NCI-H1694 (cell line): ENCODE results near the gene ALK.
"Not testable (repeated sequence)": the region's sequence is repeated elsewhere in the genome, so short reads cannot be mapped to it uniquely, and the experiment has no call there.

Experiments
- DNase-seq: peaks from one replicate; lab custom pipeline; 2025; lab: John Stamatoyannopoulos, UW

Gene ALK

DNA sequence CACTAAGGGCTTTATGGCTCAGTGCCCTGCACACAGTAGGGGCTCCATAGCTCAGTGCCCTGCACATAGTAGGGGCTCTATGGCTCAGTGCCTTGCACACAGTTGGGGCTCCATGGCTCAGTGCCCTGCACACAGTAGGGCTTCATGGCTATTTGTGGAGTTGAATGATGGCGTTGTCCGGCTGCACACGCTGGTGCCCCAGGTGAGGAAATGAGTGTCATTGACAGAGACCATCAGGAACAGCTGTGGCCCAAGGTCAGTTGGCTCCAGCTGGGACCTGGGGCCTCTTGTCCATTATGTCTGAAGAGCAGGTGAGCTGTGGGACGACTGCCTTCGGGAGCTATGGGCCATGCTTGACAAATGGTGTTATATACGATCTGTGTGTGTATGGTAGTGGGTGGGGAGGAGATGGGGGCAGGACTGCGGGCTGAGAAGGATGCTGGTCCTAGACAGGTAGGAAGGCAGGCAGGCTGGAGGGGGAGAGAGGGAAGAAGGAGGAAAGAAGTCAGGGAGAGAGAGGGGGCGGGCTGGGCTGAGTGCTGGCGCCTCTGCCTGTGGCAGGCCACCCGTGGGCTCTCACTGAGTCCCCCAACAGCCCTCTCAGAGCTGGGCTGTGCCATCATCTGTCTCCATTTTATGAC is 675.5 kb downstream of the ALK start:
- DNase-seq = no peak

GRCh38 chr2:29245035-29245741 is 676.2 kb downstream of the ALK start:
- DNase-seq = not testable (repeated sequence)

- no peak for DNase-seq
Measured at GRCh38 chr2:29242621-29243375, 678.6 kb downstream of the ALK start.

DNA sequence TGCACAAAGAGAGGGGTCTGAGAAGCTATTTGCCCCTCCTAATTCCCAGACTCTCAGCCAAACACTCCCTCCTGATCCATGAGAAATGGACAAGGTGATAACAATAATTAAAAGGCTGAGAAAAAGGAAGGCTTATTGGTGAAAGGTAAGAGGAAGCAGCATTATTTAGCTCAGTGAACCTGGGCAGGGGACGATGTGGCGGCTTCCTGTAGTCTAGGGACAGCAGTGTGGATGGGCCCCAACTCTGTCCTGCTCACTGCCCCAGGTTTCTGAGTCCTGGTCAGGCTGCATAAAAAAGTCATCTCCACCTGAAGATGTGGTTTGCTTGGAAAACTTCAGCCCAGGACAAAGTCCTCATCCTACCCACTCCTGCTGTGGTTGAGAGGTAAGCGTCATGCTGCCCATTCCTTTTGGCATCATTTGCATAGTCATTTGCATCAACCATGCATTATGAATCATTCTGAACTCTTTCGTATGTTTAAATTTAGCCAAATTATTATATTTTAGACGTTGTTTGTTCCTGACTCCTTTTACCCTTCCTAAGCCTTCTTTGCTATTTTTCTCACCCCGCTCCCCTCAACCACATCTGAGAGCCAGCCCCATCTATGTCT is 679.3 kb downstream of the ALK start:
- no peak for DNase-seq

DNA sequence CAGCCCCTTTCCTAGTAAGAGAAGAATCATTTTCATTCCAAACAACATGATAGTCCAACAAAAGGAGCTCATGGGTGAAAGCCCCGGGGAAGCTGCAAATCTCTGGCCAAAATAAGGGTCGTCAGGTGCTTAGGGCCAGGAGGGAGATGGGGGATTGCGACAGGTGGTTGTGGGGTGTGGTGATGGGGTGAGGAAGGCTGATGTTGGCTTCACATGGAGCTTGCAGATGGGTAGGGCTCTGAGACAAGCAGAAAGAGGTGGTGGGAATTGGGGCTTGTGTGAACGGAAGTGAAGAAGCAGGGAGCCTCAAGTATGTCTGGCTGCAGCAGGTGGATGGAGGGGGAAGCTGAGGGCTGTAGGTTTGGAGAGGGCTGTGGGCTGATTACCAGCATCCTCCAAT is 680.0 kb downstream of the ALK start:
- DNase-seq = no peak

- DNase-seq = no peak
Measured at GRCh38 chr2:29240601-29241000, 680.8 kb downstream of the ALK start.

- no peak for DNase-seq
Measured at GRCh38 chr2:29239209-29239960, 682.0 kb downstream of the ALK start.

- DNase-seq = peak; percentile 14
Measured at GRCh38 chr2:29238497-29238896, 682.9 kb downstream of the ALK start.

- no peak for DNase-seq
Measured at GRCh38 chr2:29236074-29236473, 685.3 kb downstream of the ALK start.

GRCh38 chr2:29235411-29235810 is 686.0 kb downstream of the ALK start:
- no peak for DNase-seq

DNA sequence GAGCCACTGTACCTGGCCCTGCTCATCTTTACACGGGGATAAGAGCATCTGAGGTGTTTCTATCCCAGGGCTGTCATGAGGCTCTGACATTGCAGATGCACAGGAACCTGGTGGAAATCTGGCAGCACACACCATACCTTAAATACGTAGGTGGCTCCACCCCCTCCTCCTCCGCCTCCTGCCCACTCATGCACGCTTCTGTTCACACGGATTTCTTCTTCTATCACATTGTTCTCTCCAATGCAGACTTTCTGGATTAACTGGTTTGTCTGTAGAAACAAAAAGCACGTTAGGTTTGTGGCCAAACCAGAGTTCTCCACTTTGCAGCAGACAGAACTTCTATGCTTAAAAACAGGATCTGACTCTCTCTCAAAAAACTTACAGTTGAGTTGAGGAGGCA is 688.0 kb downstream of the ALK start:
- DNase-seq = no peak

DNA sequence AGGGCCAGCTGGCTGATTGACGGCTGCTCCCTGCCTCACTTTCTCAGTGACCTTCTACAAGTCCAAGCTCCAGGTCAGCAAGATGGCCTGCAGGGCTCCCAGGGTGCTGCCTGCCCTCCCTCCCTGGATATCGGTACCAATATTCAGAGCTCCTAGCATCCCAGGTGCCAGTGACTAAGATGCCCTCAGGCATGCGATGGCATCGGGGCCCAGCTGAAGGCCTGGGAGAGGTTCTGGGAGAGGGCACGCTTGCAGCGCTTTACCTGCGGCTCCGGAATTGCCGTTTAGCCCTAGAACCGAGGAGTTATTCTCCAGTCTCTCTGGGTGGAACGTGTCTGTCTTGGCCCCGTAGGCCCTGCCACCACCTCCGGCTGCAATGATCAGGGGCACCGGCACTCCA is 689.3 kb downstream of the ALK start:
- no peak for DNase-seq

- DNase-seq = no peak
Measured at GRCh38 chr2:29229640-29230039, 691.7 kb downstream of the ALK start.

DNA sequence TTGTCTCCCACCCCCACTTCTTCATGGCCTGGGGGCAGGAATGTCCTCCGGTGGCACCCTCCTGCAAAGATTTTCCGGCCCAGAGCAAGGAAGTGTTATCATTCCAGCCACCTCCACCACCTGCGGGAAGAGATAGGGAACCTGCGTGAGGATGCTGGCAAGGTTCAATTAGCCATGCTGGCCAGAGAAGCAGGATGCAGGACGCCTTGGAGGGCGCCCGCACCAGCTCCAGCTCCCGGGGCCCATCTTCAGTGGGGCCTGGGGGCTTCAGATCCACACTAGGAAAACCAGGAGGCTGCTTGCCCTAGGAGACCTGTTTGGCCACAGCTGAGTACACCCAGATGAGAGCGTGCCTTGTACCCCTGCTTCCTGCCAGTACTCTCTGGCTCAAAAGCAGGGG is 692.4 kb downstream of the ALK start:
- no peak for DNase-seq

DNA sequence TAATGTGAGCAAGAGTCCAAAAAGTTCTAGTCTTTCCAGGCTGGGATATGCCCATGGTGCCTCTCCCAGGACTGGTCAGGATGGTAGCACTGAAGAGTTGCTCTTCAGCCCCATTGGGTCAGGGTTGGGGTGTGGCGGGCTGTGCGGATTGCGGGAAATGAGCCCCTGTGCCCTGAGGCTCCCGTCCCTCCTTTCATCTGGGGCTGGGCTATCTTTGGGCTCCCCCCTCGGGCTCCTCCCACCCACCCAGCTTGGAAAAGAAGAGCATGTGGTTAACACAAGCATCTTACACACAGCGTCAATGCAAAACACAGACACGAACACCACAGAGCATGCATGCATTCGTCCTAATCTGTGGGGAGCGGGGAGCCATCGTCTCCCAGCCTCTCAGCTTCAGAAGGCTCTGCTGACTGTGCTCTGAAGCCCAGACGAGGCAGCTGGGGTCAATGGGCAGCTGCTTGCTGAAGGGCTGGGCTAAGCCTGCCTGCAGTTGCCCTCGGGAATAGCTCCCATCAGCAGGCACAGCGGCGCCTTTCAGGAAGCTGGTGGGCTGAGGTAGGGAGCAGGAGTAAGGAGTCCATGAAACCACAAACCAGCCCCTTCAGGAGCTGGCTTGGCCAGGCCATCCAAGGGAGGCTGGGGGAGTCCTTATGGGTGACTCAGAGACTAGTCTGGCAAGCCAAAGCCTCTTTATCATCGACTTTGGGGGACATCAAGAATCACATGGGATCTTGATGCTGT is 693.3 kb downstream of the ALK start:
- no peak for DNase-seq

GRCh38 chr2:29226808-29227207 is 694.6 kb downstream of the ALK start:
- DNase-seq = no peak

DNA sequence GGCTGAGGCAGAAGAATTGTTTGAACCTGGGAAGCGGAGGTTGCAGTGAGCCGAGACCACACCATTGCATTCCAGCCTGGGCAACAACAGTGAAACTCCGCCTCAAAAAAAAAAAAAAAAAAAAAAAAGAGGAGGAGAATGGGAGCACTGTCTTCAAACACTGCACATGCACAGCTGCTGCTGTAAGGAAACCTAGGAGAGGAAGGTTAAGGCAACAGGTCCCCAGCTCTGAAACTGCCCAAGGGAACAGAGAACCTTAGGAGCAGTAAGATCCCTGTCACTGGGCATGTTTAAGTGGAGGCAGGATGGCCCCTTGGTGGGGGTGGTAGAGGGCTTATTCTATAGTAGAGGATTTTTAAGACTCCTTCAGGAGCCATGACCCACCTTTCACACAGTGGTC is 695.0 kb downstream of the ALK start:
- no peak for DNase-seq

DNA sequence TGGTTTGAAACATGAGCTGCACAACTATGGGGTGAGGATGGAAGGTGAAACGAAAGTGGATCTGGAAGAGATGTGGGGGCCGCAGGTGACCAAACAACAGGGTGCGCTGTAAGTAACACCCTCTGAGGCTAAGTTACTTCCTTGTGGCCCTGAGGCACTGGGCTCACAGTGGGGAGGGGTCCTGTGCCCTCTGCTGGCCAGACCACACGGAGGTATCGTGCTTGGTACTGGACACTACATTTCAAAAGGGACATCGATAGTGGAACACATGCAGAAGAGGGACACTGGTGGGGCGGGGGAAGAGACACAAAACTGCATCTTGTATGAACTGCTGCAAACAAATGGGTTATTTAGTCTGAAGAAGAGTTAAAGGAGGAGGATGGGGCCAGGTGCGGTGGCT is 695.6 kb downstream of the ALK start:
- DNase-seq = no peak

DNA sequence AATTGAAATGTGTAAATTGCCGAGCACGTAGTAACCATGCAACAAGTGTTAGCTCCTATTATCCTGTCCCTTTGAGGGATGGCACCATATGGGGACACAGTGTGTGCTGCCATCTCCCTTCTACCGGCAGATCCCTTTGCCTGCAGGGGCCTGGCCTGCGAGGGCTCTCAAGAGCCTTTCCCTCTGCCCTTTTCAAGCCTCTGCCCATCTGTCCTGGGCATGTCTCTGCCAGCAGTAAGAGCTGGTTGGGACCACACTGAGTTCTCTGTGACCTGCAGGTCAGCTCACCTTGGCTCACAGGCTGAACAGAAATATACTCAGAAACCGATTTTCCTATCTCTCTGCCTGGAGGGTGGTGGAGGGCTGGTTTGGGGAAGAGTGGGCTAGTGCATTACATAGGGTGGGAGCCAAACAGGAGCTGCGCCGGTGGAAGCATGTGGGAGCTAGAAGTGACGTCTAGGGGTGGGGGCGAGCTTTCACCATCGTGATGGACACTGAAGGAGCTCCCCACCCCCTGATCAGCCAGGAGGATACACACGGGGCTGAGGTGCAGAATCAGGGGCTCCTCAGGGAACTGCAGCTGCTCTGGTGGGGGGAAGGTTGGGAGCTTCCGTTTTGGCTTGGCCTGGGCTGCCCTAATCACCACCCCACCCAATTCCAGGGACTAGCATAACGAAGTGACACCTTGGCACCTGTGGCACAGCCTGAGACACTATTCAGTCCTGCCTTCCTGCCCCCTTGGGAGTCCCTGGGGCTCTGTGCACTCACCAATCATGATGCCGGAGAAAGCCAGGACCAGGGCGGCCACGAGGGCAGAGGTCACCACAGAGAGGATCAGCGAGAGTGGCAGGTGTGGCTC is 696.5 kb downstream of the ALK start:
- DNase-seq = no peak
